NCI-H69 (cell line): ENCODE data around the gene ZNHIT2.
"Not testable (repeated sequence)": the region's sequence is repeated elsewhere in the genome, so short reads cannot be mapped to it uniquely, and the experiment has no call there.

Experiments
- DNase-seq: peaks from one replicate; lab custom pipeline; 2025; lab: John Stamatoyannopoulos, UW

Gene ZNHIT2

GRCh38 chr11:65119670-65119995, 2.1 kb upstream of the ZNHIT2 start:
- DNase-seq: no peak

GRCh38 chr11:65118891-65119669, 1.6 kb upstream of the ZNHIT2 start:
- not testable (repeated sequence) for DNase-seq

DNA sequence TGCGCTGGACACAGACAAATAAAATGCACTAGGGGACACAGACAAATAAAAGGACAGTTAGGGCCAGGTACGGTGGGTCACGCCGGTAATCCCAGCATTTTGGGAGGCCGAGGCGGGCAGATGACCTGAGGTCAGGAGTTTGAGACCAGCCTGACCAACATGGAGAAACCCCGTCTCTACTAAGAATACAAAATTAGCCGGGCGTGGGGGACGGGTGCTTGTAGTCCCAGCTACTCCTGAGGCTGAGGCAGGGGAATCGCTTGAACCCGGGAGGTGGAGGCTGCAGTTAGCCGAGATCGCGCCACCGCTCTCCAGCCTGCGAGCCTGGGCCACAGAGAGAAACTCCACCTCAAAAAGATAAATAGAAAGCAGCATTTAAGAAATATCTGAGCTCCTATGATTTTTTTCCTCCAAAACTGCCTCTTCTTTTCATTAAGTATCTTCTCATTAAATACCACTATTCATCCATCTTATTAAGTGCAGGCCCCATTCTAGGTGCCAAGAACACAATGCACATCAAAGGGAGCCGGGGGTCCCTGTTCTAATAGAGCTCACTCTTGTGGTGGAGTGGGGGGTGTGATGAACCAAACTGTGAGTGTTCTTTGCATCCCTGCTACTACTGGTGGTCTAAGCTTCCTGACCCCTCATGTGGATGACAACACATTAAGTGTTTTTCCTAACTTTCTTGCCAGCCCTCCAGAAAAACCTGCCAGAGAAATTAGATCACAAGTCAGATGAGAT, 766 bp upstream of the ZNHIT2 start:
- DNase-seq: no peak

DNA sequence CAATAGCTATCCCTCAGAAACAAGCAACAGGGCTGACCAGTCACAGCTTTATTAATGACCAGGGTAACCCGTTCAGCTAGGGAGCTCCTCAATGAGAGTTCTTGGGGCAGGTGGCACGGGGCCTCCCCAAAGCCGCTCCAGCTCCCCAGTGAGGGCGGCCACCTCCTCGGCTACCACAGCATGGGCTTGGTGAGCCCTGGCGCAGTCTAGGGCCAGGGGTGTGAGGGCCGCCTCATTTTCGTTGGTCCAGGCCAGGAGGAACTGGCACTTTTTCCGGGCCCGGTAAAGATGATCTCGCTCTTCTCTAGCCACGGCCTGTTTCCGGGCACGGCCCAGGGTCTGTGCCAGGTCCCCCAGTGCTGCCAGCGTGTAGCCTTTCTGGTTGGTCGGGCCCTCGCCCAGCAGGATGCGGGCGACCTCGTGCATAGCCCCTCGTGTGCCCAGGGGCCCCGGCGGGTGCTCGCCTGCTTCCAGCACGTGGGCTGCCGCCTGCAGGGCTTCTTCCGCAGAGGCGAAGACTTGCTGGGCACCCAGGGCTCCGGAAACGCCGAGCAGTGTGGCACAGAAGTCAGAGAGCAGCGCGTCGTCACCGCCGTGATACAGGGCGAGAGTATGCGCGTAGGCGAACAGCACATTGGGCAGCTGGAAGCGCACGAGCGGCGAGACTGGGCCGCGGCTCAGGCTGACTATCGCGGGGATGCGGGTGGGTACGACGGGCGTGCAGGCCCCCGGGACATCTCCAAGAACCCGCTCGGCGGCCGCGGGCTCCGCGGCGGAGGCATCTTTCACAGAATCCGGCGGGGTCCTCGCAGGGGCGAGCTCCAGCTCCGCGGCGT, 913 bp downstream of the ZNHIT2 start:
- peak; percentile 71 for DNase-seq

DNA sequence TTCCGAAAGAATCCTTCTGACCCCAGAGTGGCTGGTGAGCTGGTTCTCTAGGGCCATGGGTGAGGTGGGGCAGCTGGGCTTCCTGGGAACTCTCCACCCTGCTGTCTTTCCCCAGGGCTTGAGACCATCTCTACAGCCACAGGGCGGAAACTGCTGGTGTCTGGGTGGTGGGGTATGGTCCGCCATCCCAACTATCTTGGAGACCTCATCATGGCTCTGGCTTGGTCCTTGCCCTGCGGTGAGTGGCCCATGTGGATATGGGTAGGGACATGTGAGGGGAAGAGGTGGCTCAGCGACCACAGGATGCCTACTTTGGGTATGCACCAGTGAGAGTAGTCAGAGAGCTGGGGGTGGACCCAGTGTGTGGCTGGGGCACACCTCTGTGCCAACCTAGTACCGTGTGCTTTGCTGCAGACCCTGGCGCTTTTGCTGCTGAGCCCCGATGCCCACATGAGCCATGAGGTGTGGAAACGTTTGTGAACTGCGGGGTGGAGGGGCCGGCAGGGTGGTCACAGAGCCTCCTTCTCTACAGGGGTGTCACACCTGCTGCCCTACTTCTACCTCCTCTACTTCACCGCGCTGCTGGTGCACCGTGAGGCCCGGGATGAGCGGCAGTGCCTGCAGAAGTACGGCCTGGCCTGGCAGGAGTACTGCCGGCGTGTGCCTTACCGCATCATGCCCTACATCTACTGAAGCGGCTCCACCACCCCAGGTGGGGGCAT, 2.0 kb downstream of the ZNHIT2 start:
- DNase-seq: no peak

DNA sequence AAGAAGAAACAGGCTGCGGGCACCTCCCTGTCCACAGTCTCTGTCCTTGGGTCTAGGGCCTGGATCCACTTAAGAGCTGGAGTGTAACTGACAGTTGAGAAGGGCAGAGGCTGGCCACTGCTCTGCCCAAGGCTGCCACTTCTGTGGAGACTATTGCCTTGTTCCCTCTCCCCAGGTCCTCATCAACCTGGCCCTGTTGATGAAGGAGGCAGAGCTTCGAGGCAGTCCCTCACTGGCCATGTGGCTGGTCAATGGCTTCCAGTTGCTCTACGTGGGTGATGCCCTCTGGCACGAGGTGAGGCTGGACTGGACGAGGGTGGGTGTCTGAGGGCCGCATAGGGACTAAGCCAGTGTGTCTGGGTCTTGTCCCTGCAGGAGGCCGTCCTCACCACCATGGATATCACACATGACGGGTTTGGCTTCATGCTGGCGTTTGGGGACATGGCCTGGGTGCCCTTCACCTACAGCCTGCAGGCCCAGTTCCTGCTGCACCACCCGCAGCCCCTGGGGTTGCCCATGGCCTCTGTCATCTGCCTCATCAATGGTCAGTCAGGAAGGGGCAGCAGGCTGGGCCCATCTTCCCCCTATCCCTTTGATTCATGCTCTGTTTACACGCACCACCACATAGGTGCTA, 2.8 kb downstream of the ZNHIT2 start:
- no peak for DNase-seq

GRCh38 chr11:65113839-65114238, 3.7 kb downstream of the ZNHIT2 start:
- DNase-seq: no peak

GRCh38 chr11:65113361-65113756, 4.1 kb downstream of the ZNHIT2 start:
- DNase-seq: peak; percentile 63

DNA sequence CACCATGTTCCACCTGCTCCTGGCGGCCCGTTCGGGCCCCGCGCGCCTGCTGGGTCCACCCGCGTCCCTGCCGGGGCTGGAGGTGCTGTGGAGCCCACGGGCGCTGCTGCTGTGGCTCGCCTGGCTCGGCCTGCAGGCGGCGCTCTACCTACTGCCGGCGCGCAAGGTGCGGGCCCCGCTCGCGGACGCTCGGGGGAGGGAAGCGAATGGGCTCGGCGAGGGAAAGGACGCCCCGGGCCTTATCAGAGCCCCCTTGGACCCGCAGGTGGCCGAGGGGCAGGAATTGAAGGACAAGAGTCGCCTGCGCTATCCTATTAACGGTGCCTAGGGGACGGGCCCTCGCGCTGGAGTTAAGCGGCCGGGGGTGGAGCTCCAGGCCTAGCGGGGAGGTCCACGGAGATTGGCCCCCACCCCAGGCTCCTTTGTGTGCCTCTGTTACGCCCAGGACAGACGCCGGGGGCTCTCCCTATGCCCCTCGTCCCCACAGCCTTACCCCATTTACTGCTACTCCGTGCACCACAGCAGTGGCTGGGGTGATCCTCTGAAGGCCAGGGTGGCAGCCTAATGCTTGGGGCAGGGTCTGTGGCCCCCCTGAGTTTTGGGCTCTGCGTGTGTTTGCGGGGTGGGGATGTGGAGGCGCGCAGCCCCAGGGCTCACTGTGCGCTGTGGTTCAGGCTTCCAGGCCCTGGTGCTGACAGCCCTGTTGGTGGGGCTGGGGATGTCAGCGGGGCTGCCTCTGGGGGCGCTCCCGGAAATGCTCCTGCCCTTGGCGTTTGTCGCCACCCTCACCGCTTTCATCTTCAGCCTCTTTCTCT, 4.7 kb downstream of the ZNHIT2 start:
- peak; percentile 86 for DNase-seq

- peak; percentile 99 for DNase-seq
Measured at GRCh38 chr11:65111744-65112545, 5.6 kb downstream of the ZNHIT2 start, which contains the start of gene TM7SF2. TSS of gene TM7SF2 (plus strand) at chr11:65111872. CDS start at chr11:65112016, 144 bp downstream.

- DNase-seq: no peak
Measured at GRCh38 chr11:65111159-65111743, 6.2 kb downstream of the ZNHIT2 start.

DNA sequence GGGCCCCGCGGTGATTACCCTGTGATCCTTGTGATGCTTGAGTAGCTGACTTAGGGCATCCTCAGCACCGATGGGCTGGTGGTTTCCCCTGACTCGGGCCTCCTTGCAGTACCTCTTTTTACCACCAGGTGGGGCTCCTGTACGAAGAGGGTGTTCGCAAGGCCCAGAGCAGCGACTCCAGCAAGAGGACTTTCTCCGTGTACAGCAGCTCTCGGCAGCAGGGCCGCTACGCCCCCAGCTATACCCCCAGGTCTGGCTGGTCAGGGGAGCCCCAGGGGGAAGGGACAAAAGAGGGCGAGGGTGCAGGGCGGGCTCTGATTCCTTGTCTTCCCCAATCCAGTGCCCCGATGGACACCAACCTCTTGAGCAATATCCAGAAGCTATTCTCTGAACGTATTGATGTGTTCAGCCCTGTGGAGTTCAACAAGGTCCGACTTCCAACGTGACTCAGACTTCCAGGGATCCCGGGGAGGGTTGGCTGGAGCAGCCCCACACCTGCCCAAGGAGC, 7.1 kb downstream of the ZNHIT2 start:
- DNase-seq: peak; percentile 83

GRCh38 chr11:65109231-65110198, 8.0 kb downstream of the ZNHIT2 start:
- DNase-seq: no peak

DNA sequence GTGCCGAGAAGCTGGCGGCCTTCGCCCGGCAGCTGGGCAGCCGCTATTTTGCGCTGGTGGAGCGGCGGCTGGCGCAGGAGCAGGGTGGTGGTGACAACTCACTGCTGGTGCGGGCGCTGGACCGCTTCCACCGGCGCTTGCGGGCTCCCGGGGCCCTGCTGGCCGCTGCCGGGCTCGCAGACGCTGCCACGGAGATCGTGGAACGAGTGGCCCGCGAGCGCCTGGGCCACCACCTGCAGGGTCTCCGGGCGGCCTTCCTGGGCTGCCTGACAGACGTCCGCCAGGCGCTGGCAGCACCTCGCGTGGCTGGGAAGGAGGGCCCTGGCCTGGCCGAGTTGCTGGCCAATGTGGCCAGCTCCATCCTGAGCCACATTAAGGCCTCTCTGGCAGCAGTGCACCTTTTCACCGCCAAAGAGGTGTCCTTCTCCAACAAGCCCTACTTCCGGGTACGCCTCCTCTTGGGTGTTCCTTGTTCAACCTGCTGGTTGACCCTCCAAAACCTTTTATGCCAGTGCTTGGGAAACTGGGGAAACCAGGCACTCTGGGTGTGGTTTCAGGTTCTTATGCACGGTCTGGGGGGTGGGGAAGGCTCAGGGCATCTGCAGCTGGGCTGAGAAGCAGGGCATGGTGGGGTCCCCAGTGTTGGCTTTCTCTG, 8.9 kb downstream of the ZNHIT2 start:
- no peak for DNase-seq

GRCh38 chr11:65107751-65108468, 9.6 kb downstream of the ZNHIT2 start:
- DNase-seq: no peak

DNA sequence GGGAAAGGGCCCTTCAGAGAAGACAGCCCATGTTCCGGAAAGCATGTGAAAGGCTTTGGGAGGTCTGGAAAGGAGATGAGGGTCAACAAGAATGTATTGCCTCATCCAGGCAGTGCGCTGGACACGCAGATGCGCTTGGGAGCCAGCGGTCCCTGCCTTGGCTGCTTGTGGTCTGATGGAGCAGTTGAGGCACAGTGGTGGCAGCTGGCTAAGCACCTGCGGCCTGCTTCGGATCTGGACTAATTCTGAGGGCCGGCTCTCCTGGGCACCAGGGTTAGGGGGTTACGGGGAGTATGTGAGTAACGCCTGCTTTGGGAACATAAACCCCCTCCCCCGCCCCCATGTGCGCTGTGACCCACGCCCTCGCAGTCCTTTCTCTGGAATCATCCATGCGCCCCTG, 10.4 kb downstream of the ZNHIT2 start:
- DNase-seq: no peak

GRCh38 chr11:65104628-65105027, 12.9 kb downstream of the ZNHIT2 start:
- no peak for DNase-seq
